ENCODE results near the gene C11orf58. TPM values are rescaled to one million over a fixed set of nuclear protein-coding genes. Genes with fewer than 3 reads are reported as not detected.

C11orf58 gene
- total RNA-seq: 100 to 1,000 TPM; 143 TPM

DNA sequence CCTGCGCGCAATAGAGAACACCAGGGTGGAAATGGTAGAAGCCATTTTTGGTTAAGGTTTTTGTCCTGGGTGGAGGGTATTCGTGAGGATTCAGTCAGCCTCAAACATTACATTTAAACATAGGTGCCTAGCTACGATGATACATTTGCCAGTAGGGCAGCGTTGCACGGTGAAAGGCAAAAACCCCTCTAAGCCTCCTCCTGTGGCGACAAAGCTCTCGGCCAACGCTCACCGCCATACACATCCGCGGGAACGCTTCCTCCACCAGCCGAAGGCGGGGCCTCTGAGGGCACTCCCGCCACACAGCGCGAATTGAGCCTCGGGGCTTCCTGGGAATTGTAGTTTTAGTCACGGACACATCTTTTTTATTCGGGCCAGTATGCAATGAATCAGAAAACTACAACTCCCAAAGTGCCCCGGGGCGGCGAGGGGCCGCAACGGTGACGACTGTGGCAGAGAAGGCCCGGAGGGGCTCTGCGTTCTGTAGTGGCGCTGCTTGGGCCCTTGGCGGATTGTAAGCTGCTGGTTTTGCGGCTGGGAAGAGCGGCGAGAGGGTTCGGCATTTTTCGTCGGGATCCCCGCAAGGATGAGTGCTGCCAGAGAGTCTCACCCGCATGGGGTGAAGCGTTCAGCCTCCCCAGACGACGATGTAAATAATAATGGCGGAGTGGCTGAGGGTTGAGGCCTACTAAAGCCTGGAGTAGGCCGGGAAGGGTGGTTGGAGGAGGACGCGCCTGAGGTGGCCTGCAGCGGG is at the start of gene C11orf58:
Gene C11orf58, plus strand, starts transcription at position 455 of the 754 bp plus-strand sequence. Its CDS starts 132 bp downstream, at position 587.
- peak within 1 kb of the TSS; percentile 83 for H3K27ac Mint-ChIP-seq

DNA sequence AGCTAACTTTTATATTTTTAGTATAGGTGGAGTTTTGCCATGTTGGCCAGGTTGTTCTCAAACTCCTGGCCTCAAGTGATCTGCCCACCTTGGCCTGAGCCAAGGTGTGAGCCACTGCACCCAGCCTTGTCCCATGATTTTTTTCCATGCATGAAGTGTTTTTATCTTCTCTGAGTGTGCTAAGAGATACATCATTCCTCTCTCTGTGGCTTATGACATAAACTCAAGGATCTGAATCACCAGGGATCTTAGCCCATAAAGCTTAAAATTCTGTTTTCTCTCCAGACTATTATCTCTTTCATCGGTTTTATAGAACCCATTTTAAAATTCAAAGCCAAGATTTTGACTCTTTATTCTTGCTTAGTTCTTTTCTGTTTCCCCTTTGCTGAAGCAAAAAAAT is 48.4 kb upstream of the C11orf58 start:
- no peak for DNase-seq
- Mint-ChIP-seq H3K9me3 (peaks cover 0 to 2% of the 10 kb centered on the region in 2 donors), H3K4me3 (no peak overlapping the region), H3K4me1 (ENCODE audit: low read depth) (no peaks in the 10 kb centered on the region), H3K36me3 (ENCODE audit: insufficient read depth in 2 of 2) (no peaks in the 10 kb centered on the region), H3K27ac (no peak overlapping the region), H3K27me3 (ENCODE audit: low read depth) (peaks cover 8% of the 10 kb centered on the region)
- ATAC-seq (replicated peaks in 1 of 2): no peak

More for the DNA sequence above, at the start of gene C11orf58:
- H3K9me3 Mint-ChIP-seq: no peaks in the 10 kb centered on the region
- no peaks in the 10 kb centered on the region for H3K27me3 Mint-ChIP-seq (ENCODE audit: low read depth)
- ATAC-seq (replicated peaks in 1 of 2): peak; percentile 97 to 98
- peaks cover 11% of the 10 kb centered on the region for H3K4me1 Mint-ChIP-seq (ENCODE audit: low read depth)
- DNase-seq: peak; percentile 94 to 95
- H3K36me3 Mint-ChIP-seq (ENCODE audit: insufficient read depth in 2 of 2): peaks cover 1 to 11% of the 10 kb centered on the region in 2 donors
- no peak within 1 kb of the TSS for H3K4me3 Mint-ChIP-seq

DNA sequence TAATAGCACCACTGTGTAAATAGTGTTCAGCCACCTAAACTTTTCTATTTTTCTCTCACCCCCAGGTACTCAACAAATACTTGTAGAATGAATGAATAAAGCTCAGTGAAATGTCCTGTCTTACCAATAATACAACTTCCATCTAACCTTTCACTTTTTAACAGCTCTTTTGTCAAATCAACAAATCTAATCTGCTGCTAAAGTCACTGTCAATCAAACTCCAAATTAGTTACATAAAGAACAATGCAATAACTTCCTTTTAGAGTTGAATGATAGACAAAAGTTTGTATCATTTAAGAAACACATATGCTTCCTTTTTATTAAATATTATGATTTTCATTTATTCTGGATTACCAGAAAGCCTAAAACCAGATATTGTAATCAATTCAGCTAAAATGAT is 34.7 kb upstream of the C11orf58 start:
- Mint-ChIP-seq H3K27ac (no peak overlapping the region), H3K36me3 (ENCODE audit: insufficient read depth in 2 of 2) (no peaks in the 10 kb centered on the region), H3K4me1 (ENCODE audit: low read depth) (no peaks in the 10 kb centered on the region), H3K4me3 (no peak overlapping the region), H3K27me3 (ENCODE audit: low read depth) (peaks cover 15% of the 10 kb centered on the region), H3K9me3 (no peaks in the 10 kb centered on the region)
- DNase-seq (no peak), ATAC-seq (replicated peaks in 1 of 2) (no peak)

DNA sequence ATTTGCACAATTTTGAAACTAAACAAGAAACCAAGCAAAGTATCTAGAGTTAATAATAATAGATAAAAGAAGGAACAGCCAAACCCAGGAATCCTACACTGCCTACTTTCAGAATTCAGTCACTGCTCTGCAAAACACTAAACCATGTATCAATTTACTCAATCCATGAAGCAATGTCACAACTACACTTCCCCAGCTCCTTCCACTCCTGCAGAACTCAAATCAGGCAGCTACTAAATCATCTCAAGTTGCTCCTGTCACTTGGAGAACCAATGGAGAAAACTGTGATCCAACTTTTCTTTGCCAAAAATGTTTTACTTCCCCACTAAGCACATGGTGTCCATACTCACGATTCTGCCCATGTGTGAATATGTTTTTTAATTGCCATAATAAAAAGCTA is 24.9 kb upstream of the C11orf58 start:
- H3K36me3 Mint-ChIP-seq (ENCODE audit: insufficient read depth in 2 of 2): no peaks in the 10 kb centered on the region
- H3K4me3 Mint-ChIP-seq: no peak overlapping the region
- no peaks in the 10 kb centered on the region for H3K27me3 Mint-ChIP-seq (ENCODE audit: low read depth)
- no peaks in the 10 kb centered on the region for H3K4me1 Mint-ChIP-seq (ENCODE audit: low read depth)
- ATAC-seq (replicated peaks in 1 of 2) (no peak), DNase-seq (no peak)
- H3K9me3 Mint-ChIP-seq: no peaks in the 10 kb centered on the region
- no peak overlapping the region for H3K27ac Mint-ChIP-seq

DNA sequence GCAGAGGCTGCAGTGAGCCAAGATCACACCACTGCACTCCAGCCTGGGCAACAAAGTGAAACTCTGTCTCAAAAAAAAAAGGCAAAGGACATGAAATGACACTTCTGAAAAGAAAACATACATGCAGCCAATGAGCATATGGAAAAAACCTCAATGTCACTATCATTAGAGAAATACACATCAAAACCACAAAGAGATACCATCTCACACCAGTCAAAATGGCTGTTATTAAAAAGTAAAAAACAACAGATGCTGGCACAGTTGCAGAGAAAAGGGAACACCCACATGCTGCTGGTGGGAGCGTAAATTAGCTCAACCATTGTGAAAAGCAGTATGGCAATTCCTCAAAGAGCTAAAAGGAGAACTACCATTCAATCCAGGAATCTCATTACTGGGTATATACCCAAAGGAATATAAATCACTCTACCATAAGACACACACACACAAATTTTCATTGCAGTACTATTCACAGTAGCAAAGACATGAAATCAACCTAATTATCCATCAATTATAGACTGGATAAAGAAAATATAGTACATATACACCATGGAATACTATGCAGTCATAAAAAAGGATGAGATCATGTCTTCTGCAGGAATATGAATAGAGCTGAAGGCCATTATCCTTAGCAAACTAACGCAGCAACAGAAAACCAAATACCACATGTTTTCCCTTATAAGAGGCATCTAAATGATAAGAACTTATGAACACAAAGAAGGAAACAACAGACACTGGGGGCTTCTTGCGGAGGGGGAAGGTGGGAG is 15.7 kb upstream of the C11orf58 start:
- H3K27me3 Mint-ChIP-seq (ENCODE audit: low read depth): no peaks in the 10 kb centered on the region
- peaks cover 0 to 1% of the 10 kb centered on the region in 2 donors for H3K9me3 Mint-ChIP-seq
- H3K36me3 Mint-ChIP-seq (ENCODE audit: insufficient read depth in 2 of 2): peaks cover 0 to 1% of the 10 kb centered on the region in 2 donors
- H3K4me3 Mint-ChIP-seq: no peak overlapping the region
- H3K27ac Mint-ChIP-seq: no peak overlapping the region
- no peaks in the 10 kb centered on the region for H3K4me1 Mint-ChIP-seq (ENCODE audit: low read depth)
- no peak for DNase-seq
- no peak for ATAC-seq (replicated peaks in 1 of 2)

DNA sequence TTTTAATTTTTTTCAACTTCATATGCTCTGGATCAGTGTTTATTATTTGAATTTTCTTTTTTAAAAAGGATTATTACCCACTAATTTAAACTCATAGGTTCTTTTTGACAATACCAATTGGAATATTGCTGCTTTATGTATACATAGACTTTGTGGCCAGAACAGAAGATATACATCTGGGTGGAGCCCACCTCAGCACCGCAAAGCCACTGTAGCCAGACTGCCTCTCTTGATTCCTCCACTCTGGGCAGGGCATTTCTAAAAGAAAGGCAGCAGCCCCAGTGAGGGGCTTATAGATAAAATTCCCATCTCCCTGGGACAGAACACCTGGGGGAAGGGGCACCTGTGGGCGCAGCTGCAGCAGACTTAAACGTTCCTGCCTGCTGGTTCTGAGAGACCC is 10.6 kb upstream of the C11orf58 start:
- peaks cover 2% of the 10 kb centered on the region in 2 donors for H3K36me3 Mint-ChIP-seq (ENCODE audit: insufficient read depth in 2 of 2)
- H3K4me3 Mint-ChIP-seq: no peak overlapping the region
- peaks cover 8% of the 10 kb centered on the region for H3K27me3 Mint-ChIP-seq (ENCODE audit: low read depth)
- no peak for DNase-seq
- no peak overlapping the region for H3K27ac Mint-ChIP-seq
- no peaks in the 10 kb centered on the region for H3K4me1 Mint-ChIP-seq (ENCODE audit: low read depth)
- no peak for ATAC-seq (replicated peaks in 1 of 2)
- peaks cover 0 to 3% of the 10 kb centered on the region in 2 donors for H3K9me3 Mint-ChIP-seq

DNA sequence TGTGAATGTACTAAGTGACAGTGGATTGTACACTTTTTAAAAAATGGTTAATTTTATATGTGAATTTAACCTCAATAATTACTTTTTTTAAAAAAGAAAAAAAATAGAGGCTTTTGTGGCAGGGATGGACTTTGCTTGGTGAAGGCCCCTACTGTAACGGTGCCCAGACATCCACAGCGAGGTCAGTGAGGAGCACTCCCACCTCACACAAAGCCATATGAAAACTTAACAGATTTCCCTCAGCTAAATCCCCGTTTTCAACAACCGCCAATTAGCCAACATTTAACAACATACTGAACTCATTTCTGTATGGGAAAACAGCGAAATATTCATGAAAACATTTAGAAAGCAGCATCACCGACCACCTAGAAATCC is 642 bp upstream of the C11orf58 start:
- Mint-ChIP-seq H3K4me1 (ENCODE audit: low read depth) (peaks cover 5% of the 10 kb centered on the region), H3K9me3 (no peaks in the 10 kb centered on the region), H3K36me3 (ENCODE audit: insufficient read depth in 2 of 2) (peaks cover 1 to 11% of the 10 kb centered on the region in 2 donors), H3K27ac (peak overlapping the region; percentile 83), H3K4me3 (no peak overlapping the region), H3K27me3 (ENCODE audit: low read depth) (no peaks in the 10 kb centered on the region)
- ATAC-seq (replicated peaks in 1 of 2) (peak; percentile 3), DNase-seq (no peak)

DNA sequence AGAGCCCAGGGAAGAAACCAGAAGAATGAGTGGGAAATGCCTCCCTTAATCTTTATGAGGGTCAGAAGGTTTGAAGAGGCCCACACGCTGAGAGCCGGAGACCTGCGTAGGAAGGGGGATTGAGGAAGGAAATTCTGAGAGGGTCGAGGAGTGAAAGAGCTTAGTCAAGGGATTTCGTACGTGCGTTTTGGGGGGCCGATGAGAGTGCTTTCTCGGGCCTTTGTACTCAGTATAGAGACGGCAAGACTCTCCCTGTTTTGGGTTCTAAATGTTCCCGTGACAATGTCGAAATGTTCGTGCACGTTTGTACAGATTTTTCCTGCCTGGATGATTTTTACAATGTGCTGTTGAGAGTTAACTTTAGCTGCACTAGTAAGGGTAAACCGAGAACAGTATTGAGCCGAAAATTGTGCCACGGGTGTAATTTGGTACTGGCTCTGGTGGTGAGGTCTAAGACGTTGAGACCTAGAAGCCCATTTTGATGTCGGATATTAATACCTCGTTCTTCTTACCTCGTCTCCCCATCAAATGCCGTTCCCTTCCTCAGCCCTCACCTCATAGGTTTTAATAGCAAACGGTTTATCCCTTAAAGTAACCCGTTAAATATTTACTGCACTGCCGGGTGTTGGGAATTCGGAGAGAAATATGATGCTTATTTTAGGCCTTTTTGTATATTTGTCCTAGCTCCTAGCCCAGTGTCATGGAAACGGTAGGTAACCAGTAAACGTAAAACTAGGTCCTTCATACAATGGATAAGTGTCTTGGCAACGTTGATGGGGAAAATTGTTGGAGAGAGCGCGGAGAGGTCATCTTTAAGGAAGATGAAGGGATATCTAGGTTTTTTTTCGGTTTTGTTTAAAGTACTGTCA is 734 bp downstream of the C11orf58 start:
- peak in 1 of 2 donors; percentile 13 for ATAC-seq (replicated peaks in 1 of 2)
- no peaks in the 10 kb centered on the region for H3K9me3 Mint-ChIP-seq
- peaks cover 15% of the 10 kb centered on the region for H3K4me1 Mint-ChIP-seq (ENCODE audit: low read depth)
- H3K27me3 Mint-ChIP-seq (ENCODE audit: low read depth): no peaks in the 10 kb centered on the region
- H3K36me3 Mint-ChIP-seq (ENCODE audit: insufficient read depth in 2 of 2): peaks cover 1 to 11% of the 10 kb centered on the region in 2 donors
- peak in 1 of 2 donors; percentile 6 for DNase-seq
- no peak overlapping the region for H3K4me3 Mint-ChIP-seq
- H3K27ac Mint-ChIP-seq: no peak overlapping the region

DNA sequence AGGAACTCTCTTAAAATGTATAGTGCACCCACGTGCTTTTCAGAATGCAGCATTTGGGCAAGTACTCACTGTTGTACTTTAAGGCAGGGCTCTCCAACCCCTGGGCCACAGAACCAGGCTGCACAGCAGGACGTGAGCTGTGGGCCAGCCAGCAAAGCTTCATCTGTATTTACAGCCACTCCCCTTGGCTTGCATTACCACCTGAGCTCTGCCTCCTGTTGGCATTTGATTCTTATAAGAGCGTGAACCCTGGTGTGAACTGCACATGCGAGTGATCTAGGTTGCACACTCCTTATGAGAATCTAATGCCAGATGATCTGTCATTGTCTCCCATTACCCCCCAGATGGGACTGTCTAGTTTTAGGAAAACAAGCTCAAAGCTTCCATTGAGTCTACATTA is 3.0 kb downstream of the C11orf58 start:
- peaks cover 1 to 21% of the 10 kb centered on the region in 2 donors for H3K36me3 Mint-ChIP-seq (ENCODE audit: insufficient read depth in 2 of 2)
- DNase-seq (no peak), ATAC-seq (replicated peaks in 1 of 2) (no peak)
- H3K4me3 Mint-ChIP-seq: peak overlapping the region in 1 of 2 donors; percentile 85
- peaks cover 34% of the 10 kb centered on the region for H3K4me1 Mint-ChIP-seq (ENCODE audit: low read depth)
- H3K9me3 Mint-ChIP-seq: no peaks in the 10 kb centered on the region
- no peaks in the 10 kb centered on the region for H3K27me3 Mint-ChIP-seq (ENCODE audit: low read depth)
- peak overlapping the region; percentile 90 for H3K27ac Mint-ChIP-seq

DNA sequence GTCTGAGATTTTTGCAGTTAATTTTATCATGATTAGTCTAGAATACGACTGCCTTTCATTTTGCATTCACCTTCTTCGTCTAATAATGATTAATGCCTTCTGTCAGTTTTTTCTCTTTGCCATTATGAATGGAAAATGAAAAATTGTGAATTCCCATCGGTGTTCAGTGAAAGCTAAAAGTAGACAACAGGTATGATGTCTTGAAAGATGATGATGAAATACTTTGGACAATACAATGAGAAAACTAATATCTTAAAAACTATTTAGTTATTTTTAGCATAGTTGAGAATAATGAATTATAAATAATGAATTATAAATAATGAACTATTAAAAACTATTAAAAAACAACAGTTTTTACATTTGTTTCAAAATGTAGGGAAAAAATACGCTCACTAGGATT is 5.0 kb downstream of the C11orf58 start:
- ATAC-seq (replicated peaks in 1 of 2) (no peak), DNase-seq (no peak)
- Mint-ChIP-seq H3K9me3 (no peaks in the 10 kb centered on the region), H3K4me3 (peak overlapping the region; percentile 20 to 58), H3K36me3 (ENCODE audit: insufficient read depth in 2 of 2) (peaks cover 3 to 32% of the 10 kb centered on the region in 2 donors), H3K27me3 (ENCODE audit: low read depth) (no peaks in the 10 kb centered on the region), H3K4me1 (ENCODE audit: low read depth) (peaks cover 28% of the 10 kb centered on the region), H3K27ac (no peak overlapping the region)

DNA sequence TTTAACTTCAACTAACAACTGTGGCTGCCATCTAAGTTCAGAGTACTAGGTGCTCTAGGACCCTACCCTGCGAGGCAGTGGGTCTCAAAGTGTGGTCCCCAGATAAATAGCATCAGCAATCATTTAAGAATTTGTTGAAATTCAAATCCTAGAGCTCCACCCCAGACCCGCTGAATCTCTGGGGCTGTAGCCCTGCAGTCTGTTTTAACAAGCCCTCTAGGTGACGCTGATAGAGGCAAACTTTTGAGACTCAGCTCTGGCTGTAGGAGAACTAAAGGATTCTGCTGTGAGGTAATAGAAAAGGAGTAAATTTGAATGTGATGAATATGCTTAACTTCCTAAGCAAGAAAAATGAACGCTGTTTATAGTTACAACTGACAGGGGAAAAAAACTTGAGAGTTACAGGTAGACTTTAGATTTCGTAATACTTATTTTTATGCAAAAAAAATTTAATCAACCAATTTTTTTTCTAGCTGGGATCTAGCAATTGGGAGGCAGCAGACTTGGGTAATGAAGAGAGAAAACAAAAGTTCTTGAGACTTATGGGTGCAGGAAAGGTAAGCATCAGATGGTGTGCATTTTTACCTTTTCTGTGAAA is 5.8 kb downstream of the C11orf58 start:
- Mint-ChIP-seq H3K27ac (peak overlapping the region; percentile 86), H3K36me3 (ENCODE audit: insufficient read depth in 2 of 2) (peaks cover 3 to 40% of the 10 kb centered on the region in 2 donors), H3K4me1 (ENCODE audit: low read depth) (peaks cover 35% of the 10 kb centered on the region), H3K9me3 (peaks cover 0 to 1% of the 10 kb centered on the region in 2 donors), H3K27me3 (ENCODE audit: low read depth) (no peaks in the 10 kb centered on the region), H3K4me3 (peak overlapping the region in 1 of 2 donors; percentile 31)
- ATAC-seq (replicated peaks in 1 of 2) (no peak), DNase-seq (no peak)

DNA sequence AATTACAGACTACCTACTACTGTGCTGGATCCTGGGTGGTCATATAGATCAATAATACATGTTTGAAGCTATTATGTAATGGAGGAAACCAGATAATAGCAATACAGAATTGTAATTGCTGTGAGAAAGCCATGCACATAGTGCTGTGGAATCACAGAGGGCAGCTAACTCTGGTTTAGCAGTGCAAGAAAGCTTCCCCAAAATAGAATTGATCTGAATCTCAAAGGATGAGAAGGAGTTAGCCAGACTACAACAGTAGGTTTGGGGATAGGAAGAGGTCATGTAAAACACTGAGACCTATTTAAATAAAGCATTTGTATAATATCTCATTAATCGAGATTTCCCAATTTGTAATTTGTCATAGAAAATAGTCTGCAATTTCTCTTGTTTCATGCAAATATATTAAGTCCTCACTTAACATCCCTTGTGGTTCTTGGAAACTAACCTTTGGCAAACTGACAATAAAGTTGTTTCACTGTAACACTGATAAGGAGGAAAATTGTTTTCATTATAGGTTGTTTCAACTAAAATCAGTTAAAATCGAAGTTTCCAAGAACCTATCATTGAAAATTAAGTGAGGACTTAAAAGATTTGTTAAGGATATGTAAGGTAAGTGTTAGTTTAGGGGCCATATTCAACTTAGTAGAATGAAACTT is 7.6 kb downstream of the C11orf58 start:
- Mint-ChIP-seq H3K9me3 (peaks cover 0 to 1% of the 10 kb centered on the region in 2 donors), H3K27me3 (ENCODE audit: low read depth) (no peaks in the 10 kb centered on the region), H3K27ac (no peak overlapping the region), H3K4me3 (no peak overlapping the region), H3K4me1 (ENCODE audit: low read depth) (peaks cover 52% of the 10 kb centered on the region), H3K36me3 (ENCODE audit: insufficient read depth in 2 of 2) (peaks cover 5 to 51% of the 10 kb centered on the region in 2 donors)
- DNase-seq: no peak
- no peak for ATAC-seq (replicated peaks in 1 of 2)

Data from activated T-cell treated with anti-CD3 and anti-CD28 coated beads, Interleukin-2, amount 50 U/mL, for 72 hours (primary cell).